DOHH2 (cell line): ENCODE measurements around the gene ZNF22.

Source experiments
- EZH2phosphoT487 ChIP-seq: fragments of 200-600 bp; sonication (generic); IDR thresholded peaks from 2 replicates; pipeline ENCODE4 v1.6.1; 2017; ENCODE audit warnings: borderline replicate concordance, mild to moderate bottlenecking, antibody characterized with exemption, low read length, moderate library complexity, mixed read lengths
- TF ChIP-seq, protein P1 (sequence below): fragments of 200-600 bp; sonication (generic); IDR thresholded peaks from one replicate; pipeline ENCODE4 v1.5.1; 2014; ENCODE audit warnings: antibody characterized with exemption, mild to moderate bottlenecking, low read depth, low read length; ENCODE audit not compliant: poor library complexity, severe bottlenecking

GRCh38 chr10:44981172-44982113, 19.3 kb upstream of the ZNF22 start:
- TF ChIP-seq, protein P1, sequence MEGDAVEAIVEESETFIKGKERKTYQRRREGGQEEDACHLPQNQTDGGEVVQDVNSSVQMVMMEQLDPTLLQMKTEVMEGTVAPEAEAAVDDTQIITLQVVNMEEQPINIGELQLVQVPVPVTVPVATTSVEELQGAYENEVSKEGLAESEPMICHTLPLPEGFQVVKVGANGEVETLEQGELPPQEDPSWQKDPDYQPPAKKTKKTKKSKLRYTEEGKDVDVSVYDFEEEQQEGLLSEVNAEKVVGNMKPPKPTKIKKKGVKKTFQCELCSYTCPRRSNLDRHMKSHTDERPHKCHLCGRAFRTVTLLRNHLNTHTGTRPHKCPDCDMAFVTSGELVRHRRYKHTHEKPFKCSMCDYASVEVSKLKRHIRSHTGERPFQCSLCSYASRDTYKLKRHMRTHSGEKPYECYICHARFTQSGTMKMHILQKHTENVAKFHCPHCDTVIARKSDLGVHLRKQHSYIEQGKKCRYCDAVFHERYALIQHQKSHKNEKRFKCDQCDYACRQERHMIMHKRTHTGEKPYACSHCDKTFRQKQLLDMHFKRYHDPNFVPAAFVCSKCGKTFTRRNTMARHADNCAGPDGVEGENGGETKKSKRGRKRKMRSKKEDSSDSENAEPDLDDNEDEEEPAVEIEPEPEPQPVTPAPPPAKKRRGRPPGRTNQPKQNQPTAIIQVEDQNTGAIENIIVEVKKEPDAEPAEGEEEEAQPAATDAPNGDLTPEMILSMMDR = no peak
- TF ChIP-seq EZH2phosphoT487 = no peak
